DMS153 (cell line): ENCODE results near the gene GCSAML.
"Not testable (repeated sequence)": the region's sequence is repeated elsewhere in the genome, so short reads cannot be mapped to it uniquely, and the experiment has no call there.

ENCODE experiments used
- DNase-seq: peaks from one replicate; lab custom pipeline; 2025; lab: John Stamatoyannopoulos, UW

The GCSAML gene

DNA sequence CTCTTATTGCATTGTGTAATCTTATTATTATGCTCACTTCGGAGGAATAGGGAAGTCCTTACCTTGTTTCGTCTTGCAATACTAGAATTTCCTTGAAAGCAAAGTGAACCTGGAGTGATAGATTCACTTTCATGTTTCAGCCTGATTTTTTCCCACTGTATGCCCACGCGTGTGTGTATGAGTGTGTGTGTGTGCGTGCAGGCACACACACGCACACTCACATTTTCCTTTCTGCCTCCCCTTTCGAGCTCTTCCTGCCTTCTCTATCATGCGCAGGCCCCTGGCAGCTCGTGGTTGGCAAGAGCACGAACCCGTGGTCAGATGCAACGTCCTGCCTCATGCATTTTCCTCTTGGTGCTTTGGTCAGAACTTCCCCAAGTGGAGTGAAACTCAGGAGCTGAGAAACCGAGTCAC lies at the start of gene GCSAML:
Gene GCSAML, plus strand, starts transcription at position 366 of the 414 bp plus-strand sequence. CDS start 58 bp downstream, outside the sequence.
- no peak for DNase-seq

DNA sequence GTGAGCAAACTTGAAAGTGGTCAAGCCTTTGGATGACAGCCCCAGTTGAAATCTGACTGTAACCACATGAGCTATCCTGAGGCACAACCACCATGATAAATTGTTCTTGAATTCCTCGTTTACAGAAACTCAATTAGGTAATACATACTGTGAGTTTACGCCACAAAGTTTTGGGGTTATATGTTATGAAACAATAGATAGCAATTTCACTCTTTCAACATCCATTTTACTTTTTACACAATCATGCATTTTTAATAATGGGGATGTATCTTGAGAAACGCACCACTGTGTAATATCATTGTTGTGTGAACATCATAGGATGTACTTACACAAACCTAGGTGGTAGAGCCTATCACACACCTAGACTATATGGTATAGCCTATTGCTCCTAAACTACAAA lies 48.1 kb upstream of the GCSAML start:
- no peak for DNase-seq

DNA sequence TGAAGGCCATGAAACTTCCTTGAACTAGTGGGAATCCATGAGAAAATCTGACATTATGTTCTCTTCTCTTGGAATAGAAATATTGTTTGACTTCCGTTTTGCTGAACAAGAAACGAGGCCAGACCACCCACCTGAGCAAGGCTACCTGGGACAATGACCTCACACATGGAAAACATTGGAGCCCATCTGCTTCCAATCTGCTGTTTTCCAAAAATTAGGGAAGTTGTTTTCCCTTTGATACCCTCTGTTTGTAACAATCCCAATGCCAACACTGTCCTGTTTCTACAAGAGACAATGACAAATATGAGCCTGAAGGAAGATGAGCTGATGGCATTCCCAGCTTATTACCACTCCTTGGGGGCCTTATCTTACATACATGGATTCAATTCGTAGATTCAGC lies 42.1 kb upstream of the GCSAML start:
- DNase-seq: no peak

DNA sequence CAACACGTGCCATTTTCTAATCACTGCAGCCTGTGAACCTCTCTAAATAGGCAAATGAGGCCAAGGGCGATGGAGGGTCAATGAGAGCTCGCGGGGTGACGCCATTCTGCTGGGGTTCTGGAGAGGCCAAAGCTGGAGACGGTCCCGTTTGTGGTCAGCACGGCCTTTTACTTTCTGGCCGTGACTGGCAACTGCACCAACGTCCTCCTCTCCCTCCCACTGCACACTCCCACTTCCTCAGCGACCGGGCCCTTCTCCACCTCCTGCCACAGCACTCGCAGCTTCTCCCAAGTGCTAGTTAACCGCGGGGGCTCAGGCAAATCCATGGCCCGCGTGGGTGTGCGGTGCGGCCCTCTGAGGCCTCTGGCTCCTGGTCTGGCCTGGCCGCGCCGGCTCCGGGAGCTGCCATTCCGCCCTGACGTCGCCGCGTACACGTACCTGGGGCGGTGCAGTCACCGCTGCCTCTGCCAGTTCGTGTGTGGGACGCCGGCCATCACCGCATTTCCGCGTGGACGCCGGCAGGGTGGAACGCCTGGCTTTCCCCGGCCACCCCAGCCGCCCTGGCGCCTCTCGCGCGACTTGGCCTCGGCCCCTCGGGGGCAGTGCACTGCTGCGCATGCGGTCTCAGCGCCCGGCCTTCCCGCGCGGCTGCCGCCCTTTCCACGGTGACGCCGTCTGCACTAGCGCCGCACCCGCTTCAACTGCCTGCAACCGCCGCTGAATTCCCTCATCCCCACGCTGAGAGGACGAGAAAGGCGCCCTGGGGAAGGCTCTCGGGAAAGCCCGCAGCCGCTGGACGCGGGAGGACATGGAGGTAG lies 30.9 kb upstream of the GCSAML start:
- no peak for DNase-seq

DNA sequence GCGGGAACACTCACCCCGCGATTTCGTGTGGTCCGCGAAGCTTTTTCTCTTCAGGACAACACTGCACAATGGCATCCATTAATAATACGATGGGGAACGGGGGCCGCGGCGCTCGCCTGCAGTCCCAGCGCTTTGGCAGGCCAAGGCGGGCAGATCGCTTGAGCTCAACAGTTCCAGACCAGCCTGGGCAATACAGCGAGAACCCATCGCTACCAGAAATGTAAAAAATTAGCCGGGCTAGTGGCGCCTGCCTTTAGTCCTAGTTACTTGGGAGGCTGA lies 30.4 kb upstream of the GCSAML start:
- DNase-seq: no peak

DNA sequence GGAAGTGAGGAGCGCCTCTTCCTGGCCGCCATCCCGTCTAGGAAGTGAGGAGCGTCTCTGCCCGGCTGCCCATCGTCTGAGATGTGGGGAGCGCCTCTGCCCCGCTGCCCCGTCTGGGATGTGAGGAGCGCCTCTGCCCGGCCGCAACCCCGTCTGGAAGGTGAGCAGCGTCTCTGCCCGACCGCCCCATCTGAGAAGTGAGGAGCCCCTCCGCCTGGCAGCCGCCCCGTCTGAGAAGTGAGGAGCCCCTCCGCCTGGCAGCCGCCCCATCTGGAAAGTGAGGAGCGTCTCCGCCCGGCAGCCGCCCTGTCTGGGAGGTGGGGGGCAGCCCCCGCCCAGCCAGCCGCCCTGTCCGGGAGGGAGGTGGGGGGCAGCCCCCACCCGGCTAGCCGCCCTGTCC lies 27.0 kb upstream of the GCSAML start:
- DNase-seq: not testable (repeated sequence)

DNA sequence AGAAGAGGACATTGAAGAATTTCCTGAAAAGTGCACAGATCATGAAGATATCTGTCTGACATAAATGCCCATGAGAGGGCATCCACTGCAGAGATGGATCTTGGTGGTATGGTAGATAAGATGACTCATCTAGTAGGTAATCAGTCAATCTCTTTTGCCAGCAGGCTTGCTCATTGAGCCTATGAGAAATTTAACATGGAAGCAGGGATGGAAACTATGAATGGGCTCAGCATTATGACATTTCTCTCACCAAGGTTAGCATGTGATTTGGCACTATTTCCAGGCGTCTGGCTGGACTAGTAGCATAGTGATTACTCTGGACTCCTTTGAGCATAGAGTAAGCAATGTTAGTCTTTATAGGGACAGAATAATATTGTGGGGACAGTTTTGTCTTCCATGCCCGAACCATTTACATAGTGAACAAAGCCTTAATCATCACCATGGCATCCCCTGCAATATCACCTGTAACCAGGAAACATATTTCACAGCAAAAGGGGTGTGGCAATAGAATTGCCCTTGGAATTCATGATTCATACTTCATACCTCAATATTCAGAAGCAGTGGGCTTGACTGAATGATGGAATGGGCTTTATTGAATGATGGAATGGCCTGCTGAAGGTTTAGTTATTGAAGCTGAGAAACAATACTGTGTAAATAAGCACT lies 20.0 kb upstream of the GCSAML start:
- no peak for DNase-seq

DNA sequence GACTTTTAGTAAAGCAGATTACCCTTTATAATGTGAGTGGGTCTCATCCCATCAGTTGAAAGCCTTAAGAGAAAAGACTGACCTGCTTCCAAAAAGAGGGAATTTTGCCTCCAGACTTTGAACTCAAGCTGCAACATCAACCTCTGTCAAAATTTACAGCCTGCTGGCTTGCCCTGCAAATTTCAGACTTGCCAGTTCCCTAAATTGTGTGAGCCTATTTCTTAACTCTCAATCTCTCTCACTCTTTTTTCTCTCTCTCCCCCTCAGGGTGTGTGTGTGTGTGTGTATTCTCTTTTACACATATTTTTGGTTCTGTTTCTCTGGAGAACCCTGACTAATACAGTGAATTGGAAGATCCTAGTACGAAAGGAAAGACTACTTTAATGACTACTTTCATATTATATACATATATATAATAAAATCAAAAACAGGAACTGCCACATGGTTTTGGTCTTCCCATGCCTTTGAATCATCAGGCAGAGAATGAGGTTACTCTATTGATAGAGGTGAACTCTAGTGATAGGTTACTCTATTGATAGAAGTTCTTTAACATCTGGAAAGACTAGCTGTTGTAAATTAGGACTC lies 19.1 kb upstream of the GCSAML start:
- DNase-seq: no peak

DNA sequence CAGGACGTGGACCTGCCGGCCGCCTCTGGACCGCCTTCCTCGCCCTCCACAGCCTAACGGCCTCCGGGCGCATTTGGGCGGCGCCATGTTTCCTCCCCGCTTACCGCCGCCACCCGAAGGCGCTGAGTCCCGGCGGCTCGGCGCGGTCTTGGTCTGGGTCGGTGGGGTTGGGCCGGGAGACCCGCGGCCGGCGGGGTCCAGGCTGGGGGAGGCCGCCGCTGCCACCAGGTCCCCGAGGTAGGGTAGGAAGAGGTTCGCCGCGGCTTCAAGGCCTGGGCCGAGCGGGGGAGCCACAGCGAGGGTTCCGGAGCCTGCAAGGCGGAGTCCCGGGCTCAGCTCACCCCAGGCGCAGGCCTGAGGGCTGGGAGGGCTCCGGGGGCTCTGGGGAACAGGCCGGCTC lies 18.1 kb upstream of the GCSAML start:
- no peak for DNase-seq

DNA sequence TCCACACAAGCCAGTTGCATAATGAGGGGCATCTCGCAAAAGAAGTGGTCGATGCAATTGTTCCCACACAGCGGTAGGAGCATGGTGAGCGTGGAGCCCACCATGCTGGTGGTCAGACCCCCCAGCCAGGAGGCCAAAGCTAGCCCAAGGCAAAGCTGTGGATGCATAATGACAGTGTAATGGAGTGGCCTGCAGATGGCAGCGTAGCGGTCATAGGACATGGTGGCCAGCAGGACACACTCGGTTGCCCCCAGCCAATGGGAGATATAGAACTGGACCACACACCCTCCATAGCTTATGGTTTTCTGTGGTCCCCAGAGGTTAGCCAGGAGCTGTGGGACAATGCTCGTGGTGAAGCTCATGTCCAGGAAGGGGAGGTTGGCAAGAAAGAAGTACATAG lies 17.0 kb upstream of the GCSAML start:
- no peak for DNase-seq

DNA sequence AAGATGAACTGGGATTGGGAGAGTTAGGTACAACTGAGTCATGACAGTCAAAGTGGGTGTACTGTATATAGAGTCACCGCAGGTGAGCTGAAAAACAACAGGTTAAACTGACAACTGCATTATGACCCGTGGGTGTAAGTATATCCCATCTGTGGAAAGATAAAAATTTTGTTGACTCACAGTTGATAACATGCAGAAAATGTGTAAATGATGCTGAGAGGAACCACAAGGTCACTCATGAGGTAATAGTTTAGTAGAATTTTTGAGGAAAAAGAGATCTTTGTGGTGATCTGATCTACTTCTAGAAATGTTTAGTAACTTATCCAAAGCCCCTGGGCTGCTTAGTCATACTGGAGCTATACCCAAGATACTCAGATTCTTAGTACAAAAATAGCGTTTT lies 13.5 kb upstream of the GCSAML start:
- no peak for DNase-seq

DNA sequence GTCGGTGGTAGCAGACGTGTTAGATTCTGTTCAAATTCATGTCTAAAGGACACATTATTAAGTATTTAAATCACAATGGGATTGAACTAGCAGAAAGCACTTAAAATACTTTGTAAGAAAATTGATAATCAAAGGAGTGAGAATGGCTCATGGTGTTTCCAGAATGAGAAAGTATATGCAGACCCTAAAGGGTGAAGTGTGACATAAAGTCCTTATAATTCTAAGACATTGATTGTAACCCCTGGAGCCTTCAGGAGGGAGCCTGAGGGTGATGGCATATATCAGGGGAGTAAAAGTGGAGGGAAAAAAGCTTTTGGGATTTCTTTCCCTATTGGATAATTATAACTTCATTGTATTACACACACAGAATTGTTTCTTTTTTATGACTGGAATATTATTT lies 12.6 kb upstream of the GCSAML start, which contains the start of gene OR2C3:
Gene OR2C3, minus strand, starts transcription at position 101 of the 400 bp plus-strand sequence. CDS start 3,929 bp downstream, outside the sequence.
- no peak for DNase-seq

DNA sequence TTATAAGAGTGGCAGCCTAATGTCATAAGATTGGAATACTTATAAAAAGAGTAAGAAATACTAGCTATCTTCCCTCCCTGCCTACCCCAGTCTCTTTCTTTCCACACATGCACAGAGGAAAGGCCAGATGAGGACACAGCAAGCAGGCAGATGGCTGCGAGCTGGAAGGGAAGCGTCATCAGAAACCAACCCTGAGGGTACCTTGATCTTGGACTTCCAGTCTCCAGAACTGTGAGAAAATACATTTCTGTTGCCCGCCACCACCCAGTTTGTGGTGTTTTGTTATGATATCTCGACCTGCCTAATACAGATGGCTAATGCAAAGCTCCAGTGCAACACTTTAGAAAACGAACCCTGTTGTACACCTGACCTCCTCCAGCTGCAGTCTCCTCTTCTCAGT lies 10.4 kb upstream of the GCSAML start:
- DNase-seq: no peak

DNA sequence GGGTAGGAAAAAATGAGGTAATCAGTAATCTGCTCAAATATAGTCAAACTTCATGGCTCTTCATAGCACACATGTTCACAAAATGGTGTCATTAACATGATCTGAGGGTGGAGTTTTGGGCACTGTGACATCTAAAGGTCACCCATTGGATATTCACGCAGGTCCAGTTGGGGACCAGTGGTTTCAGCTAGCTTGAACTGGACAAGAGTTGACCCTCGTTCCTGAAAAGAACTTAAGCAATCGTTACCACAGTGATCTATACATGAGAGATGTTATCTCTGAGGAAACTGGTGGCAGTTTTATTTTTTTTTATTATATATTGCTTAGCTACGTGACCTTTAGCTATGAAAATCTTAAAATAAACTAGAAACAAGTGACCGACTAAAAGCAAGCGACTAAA lies 9.7 kb upstream of the GCSAML start:
- DNase-seq: no peak

DNA sequence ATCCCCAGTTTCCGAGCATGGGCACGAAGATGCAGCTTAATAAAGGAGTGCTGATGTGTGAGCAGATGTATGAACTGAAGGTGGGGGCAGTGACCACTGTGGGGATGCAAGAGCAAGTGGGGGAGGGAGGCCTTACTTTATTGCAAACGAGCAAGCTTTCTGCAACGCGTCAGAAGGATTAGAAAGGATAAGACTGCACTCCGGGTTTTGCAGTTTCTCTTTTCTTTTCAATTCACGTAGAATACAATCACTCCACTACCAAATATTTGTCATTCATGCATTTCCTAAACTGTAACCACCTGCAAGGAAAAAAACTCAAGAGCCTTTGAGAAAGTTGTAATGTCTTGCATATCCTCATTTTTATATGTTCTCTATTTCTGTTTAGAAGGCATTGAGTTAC lies 8.4 kb upstream of the GCSAML start:
- no peak for DNase-seq

DNA sequence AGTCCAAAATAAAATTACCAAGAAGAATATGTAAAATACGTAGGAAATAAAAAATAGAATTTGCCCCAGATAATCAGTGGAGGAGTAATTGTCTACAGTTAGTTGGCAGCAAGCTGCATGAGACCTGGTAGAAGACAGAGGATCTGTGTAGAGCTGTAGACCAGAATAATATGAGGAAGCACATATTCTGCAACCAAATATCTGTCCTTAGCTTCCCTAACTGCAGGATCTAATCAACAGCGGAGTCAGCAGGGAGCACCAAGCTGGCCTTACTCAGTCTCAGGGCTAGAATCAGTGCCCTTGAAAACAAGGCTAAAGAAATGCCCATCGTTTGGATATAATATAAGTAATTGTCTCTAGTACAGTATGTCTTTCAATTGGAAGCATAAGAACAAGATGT lies 6.1 kb upstream of the GCSAML start:
- DNase-seq: no peak

DNA sequence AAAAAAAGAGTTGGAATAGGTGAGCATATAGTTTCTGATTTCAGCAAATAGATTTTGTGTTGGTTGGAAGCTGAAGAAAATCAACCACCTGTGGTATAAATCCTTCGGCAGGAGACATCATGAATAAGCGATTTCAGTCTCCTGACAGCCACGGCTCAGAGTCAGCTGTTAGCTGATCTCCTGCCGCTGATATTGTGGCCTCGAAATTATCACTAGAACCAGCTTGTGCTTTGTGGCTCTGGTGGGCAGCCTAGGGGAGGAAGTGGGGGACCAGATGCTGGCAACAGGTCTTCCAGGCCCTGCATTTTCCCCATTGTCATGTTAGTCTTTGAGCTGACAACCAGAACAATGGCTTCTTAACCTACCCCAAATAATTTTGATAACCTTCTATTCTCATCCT lies 842 bp upstream of the GCSAML start:
- no peak for DNase-seq

DNA sequence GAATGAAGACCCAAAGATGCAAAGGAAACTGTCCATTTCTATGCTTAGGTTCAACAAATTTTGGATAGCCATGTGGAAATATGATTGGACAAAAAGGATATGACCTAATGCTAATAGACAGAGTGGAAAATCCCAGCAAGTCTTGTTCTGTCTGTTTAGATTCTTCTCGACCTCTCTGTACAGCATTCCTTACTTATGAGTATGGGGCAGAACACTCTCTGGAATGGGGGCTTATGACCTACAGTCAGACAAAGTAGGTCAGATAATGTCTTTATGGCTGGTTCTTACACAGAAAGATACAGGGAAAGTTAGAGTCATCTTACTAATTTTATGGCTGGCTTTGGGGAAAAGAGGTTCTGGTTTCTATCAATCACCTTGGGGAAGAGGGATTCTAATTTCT lies 2.8 kb downstream of the GCSAML start:
- no peak for DNase-seq

DNA sequence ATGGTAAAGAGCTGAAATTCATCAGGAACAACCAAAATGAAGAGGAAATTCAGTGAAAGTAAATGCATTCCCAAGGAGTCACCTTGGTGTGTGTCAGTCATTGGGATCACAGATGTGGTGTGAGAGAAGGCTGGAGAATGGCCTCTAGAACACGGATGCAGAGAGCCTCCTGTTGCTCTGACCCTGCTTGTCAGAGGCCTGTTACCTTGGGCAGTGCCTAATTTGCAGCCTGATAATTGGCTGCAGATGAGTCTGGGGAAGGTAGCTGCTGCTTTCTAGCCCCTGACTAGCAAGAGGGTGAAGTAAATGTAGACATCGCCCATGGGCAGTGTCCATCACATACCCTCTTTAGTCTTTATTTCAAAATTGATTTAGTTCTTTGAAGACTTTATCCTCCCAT lies 3.3 kb downstream of the GCSAML start:
- no peak for DNase-seq

DNA sequence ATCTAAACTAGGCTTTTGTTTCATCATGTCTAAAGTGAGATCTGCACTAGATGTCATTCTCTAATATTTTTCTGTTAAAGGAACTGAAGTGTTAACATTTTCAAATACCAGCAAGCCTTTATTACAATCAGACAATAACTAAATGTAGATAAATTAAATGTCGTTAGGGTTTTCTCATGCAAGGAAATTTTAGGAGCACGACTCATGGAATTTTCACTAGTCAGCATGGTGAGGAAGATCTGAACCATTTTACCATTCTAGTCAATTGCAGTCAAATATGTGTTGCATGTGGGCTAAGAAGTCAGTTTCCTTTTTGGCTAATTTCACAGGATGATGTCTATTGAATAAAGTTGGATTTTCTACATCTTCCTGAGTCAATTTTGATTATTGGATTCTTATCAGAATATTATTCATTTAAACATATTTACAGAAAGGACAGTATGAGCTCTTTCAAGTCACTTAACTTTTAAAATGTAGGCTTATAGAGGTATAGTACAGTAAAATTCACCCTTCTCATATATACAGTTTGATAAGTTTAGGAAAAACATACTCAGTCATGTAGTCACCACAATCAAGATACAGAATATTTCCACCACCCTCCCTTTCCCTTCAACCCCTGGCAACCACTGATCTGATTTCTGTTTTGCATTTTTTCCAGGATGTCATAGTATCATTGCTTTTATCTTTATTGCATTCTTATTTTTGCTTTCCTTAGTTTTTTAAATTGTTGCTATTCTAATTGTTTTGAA lies 9.2 kb downstream of the GCSAML start:
- DNase-seq: no peak

DNA sequence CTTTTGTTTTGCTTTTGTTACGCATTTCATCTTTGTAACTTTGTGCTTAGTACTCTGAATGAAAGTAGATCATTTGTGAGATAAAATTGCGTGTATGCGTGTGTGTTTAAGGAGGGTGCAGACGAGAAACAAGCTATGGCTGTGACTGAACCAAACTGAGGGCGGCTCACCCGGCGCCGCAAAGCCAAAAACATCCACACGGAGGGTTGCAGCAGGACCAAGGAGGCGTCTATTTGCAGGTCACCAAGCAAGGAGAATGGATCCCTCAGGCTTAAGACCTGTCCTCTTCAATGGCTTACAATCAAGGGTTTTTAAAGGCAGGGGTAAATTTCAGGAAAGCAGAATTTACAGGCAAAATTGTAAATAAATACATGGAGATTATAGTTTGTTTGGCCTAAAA lies 12.8 kb downstream of the GCSAML start:
- DNase-seq: no peak

DNA sequence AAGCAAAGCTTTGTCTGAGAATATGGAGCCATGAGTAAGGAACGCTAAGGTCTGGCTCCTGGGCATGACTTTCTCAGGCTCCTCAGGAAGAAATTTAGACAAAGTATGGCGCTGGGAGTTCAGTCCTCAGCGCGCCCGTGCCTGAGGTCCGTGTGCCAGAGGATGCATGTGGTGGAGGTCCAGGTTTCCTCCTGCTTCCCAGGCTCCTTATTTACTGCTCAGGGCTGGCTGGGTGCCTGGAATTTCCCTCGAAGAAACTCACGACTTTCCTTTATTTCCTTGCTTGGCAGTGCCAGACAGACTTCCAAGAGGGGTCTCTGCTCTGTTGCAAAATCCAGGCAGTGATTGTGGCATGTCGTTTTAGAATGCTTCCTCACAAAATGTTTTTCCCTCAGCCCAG lies 13.3 kb downstream of the GCSAML start:
- DNase-seq: no peak

DNA sequence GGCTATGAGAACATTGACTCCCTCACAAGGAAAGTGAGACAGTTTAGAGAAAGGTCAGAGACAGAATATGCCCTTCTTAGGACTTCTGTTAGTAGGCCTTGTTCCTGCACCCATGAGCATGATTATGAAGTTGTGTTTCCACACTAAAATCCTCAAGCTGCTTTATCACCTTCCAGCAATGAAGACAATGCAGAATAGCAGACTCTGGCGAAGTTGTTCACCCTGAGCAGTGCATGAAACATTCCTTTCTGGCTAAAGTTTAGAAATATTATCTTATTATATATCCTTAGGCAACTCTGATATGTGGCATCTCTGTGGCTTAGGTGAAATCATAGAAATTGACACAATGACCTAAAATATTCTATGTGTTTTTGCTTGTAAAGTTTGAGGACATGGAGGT lies 25.3 kb downstream of the GCSAML start:
- DNase-seq: no peak
